PC-3 (cell line): Measurements from ENCODE around the gene FOXB1.

Experiments used
- CTCF ChIP-seq: fragments of 300-600 bp; sonication (generic); conservative IDR thresholded peaks from 2 replicates; pipeline ENCODE4 v1.5.1; 2017; ENCODE audit warnings: antibody characterized with exemption, low read depth, mild to moderate bottlenecking, low read length
- EZH2 ChIP-seq: fragments of 300-600 bp; sonication (generic); IDR thresholded peaks from one replicate; pipeline ENCODE4 v1.6.1; 2017; ENCODE audit warnings: antibody characterized with exemption, mild to moderate bottlenecking, low read length; ENCODE audit not compliant: unreplicated experiment
- EZH2phosphoT487 ChIP-seq: fragments of 300-600 bp; sonication (generic); IDR thresholded peaks from 2 replicates; pipeline ENCODE4 v1.6.1; 2018; ENCODE audit warnings: mild to moderate bottlenecking, antibody characterized with exemption, low read length, borderline replicate concordance

DNA sequence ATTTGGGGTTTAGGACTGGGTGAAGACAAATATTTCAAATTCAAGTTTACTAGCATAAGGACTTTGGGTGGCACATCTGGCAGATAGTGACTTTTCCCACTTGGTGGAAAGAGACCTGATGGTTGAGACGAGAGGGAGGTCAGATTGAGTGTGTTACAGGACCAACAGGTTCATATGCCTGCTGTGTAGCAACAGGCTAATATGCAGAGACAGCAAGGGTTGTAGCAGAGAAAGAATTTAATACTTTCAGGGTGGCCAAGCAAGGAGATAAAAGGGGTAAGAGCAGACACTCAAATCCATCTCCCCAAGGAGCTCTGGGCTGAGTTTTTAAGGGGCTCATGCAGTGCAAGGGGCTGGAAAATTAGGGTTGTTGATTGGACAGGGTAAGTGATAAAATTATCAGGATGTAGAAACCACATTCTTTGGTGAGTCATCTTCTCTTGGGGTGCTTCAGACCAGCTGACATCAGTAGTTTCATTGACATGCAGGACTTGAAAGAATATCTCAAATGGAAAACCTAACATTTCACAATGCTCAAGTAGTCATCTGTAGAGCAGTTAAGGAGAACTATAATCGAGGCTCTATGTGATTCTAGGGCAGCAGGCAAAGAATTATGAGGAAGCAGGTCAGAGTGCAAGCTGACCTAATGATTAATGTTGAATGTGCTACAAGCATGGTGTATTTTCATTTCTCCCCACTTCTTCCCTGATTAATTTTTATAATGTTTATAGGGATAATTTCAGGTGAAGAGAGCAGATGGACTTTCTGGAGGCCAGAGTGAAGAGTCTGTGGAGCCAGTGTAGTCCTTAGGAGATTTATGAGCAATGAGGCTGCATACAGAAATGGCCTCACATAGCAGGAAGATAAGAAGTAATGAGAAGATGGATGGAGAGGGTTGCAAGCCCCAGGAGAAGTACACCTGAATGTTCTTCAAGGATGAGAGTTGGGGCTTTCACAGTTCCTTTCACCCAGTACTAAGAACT lies 13.7 kb downstream of the FOXB1 start:
- TF ChIP-seq EZH2, result no peak
- TF ChIP-seq CTCF, result no peak
- TF ChIP-seq EZH2phosphoT487, result no peak
